K562 (cell line): ENCODE measurements around the gene TCF3. TPM values are rescaled to one million over a fixed set of nuclear protein-coding genes. Genes with fewer than 3 reads are reported as not detected.

Source experiments
- ATAC-seq: fragments of 200-7000 bp; cut with Tn5 transposase; 3 replicates; pipeline ENCODE4 v1.9.1; 2020; ENCODE audit warnings: moderate library complexity
- BruUV-seq: library from RNA; stranded (reverse); fragments of 400-500 nt; replicated peaks from 2 replicates; lab custom pipeline; 2021; lab: Mats Ljungman, UMichigan
- CTCF ChIA-PET: fragments of 300-600 bp; formaldehyde crosslinking; extraction: SDS; loops from one replicate; lab custom pipeline; 2021; ENCODE audit warnings: low intra/inter-chr PET ratio; lab: Yijun Ruan, JAX
- POLR2A ChIA-PET: fragments of 300-600, 350-650 bp; sonication (Branson Sonifier 250); formaldehyde crosslinking; extraction: SDS; loops from one replicate; lab custom pipeline; 2021; ENCODE audit warnings: antibody characterized with exemption, inconsistent platforms; lab: Yijun Ruan, JAX
- DNase-seq, 4 experiments: peaks; one replicate each; pipeline versions ENCODE4 v3.0.0 to v3.0.0-alpha.2; 2011 to 2018; ENCODE audit warnings: low spot score in 3 of 4, mixed read lengths in 3 of 4; ENCODE audit errors: extremely low read depth in 1 of 4
- FAIRE-seq: peaks from 2 replicates; lab custom pipeline; 2011; peaks lifted over from hg19 to GRCh38; lab: Jason Lieb, UNC
- H2AFZ ChIP-seq: 2 replicates; pipeline ENCODE4 v1.6.0; 2011; ENCODE audit warnings: low read depth, low read length, control low read depth, inconsistent platforms
- H3K27ac ChIP-seq: fragments of 200-600 bp; 3 replicates; pipeline ENCODE4 v1.8.0; 2011; ENCODE audit warnings: low read depth, mild to moderate bottlenecking, control low read depth, inconsistent platforms, low read length, moderate library complexity, mixed read lengths; ENCODE audit errors: extremely low read depth
- H3K27me3 ChIP-seq, 2 experiments: fragments of 300-600 bp in 1 of 2; 2 replicates in 1 of 2; 3 replicates in 1 of 2; pipeline versions ENCODE4 v1.6.0 to v1.8.0; 2011; ENCODE audit warnings: inconsistent platforms in 2 of 2, low read length in 2 of 2, mild to moderate bottlenecking in 1 of 2, mixed read lengths in 1 of 2, moderate library complexity in 1 of 2; ENCODE audit not compliant: control insufficient read depth in 2 of 2, insufficient read depth in 2 of 2
- H3K36me3 ChIP-seq: fragments of 300-600 bp; 3 replicates; pipeline ENCODE4 v1.8.0; 2011; ENCODE audit warnings: mild to moderate bottlenecking, low read length, inconsistent platforms; ENCODE audit not compliant: control insufficient read depth, insufficient read depth
- H3K4me1 ChIP-seq, 2 experiments: fragments of 200-600 bp in 1 of 2; replicated peaks in 1 of 2; 2 replicates in 1 of 2; 3 replicates in 1 of 2; pipeline versions ENCODE4 v1.5.1 to v1.8.0; 2011; ENCODE audit warnings: inconsistent platforms in 2 of 2, low read length in 2 of 2, mild to moderate bottlenecking in 1 of 2, mixed read lengths in 1 of 2, moderate library complexity in 1 of 2; ENCODE audit not compliant: control insufficient read depth in 2 of 2, insufficient read depth in 2 of 2
- H3K4me2 ChIP-seq: 2 replicates; pipeline ENCODE4 v1.6.1; 2011; ENCODE audit warnings: low read length, control low read depth, inconsistent platforms, mixed read lengths; ENCODE audit not compliant: insufficient read depth
- H3K4me3 ChIP-seq: fragments of 200-600 bp; sonication (generic), shearing (Covaris generic); 2 replicates; pipeline ENCODE4 v1.5.1; 2016; ENCODE audit warnings: control low read depth, inconsistent platforms
- H3K79me2 ChIP-seq: fragments of 200-600 bp; 3 replicates; pipeline ENCODE4 v1.8.0; 2011; ENCODE audit warnings: low read length, inconsistent platforms; ENCODE audit not compliant: control insufficient read depth, insufficient read depth
- H3K9ac ChIP-seq, 2 experiments: 2 replicates each; pipeline versions ENCODE4 v1.6.0 to v1.6.1; 2011; ENCODE audit warnings: low read depth in 2 of 2, low read length in 2 of 2, control low read depth in 1 of 2, inconsistent platforms in 1 of 2, mild to moderate bottlenecking in 1 of 2, mixed read lengths in 1 of 2; ENCODE audit not compliant: insufficient read depth in 1 of 2
- H3K9me1 ChIP-seq: one replicate; pipeline ENCODE4 v1.6.0; 2011; ENCODE audit warnings: inconsistent platforms, mild to moderate bottlenecking, low read length, moderate library complexity; ENCODE audit not compliant: control insufficient read depth, insufficient read depth
- H3K9me3 ChIP-seq: replicated peaks from 2 replicates; pipeline ENCODE4 v1.5.1; 2011; ENCODE audit warnings: low read depth, low read length, inconsistent platforms; ENCODE audit not compliant: control insufficient read depth, insufficient read depth
- H4K20me1 ChIP-seq: replicated peaks from 2 replicates; pipeline ENCODE4 v1.6.1; 2011; ENCODE audit warnings: low read length, inconsistent platforms, mixed read lengths; ENCODE audit not compliant: control insufficient read depth, insufficient read depth
- HDAC3 ChIP-seq: fragments of 450-650 bp; IDR thresholded peaks from 2 replicates; pipeline ENCODE4 v1.6.1; 2018; ENCODE audit warnings: borderline replicate concordance, mild to moderate bottlenecking, moderate library complexity; ENCODE audit not compliant: partially characterized antibody
- HMG20B ChIP-seq: fragments of 250-450 bp; sonication (Bioruptor Pico); IDR thresholded peaks from 2 replicates; pipeline ENCODE4 v1.5.0; 2021; ENCODE audit warnings: mild to moderate bottlenecking
- KHSRP ChIP-seq: fragments of 450-650 bp; IDR thresholded peaks from 2 replicates; pipeline ENCODE4 v1.6.1; 2017
- POLR2AphosphoS2 ChIP-seq: IDR thresholded peaks from 2 replicates; pipeline ENCODE4 v1.6.1; 2012; ENCODE audit warnings: low read length, improper control_type of control experiment
- ZBTB33 ChIP-seq: sonication (generic); formaldehyde crosslinking; IDR thresholded peaks from 2 replicates; pipeline ENCODE4 v1.8.1; 2023; ENCODE audit warnings: mild to moderate bottlenecking, missing genetic modification reagents
- WGBS: fragments of 100-300 bp; shearing (Covaris generic); methylation state at CpG from one replicate; pipeline ENCODE4 v1.1.6; 2016; ENCODE audit warnings: low coverage, mixed read lengths; ENCODE audit not compliant: insufficient coverage; ENCODE audit errors: missing lambda C conversion rate; 5-methylcytosine and 5-hydroxymethylcytosine counted together
- in situ Hi-C: fragments of 300-500 bp; cut with MboI; formaldehyde crosslinking; loops from 4 replicates; pipeline ENCODE4 v1.15.0; 2018; ENCODE audit warnings: inconsistent platforms, mixed read lengths
- intact Hi-C: fragments of 100-400 bp; cut with micrococcal nuclease; formaldehyde crosslinking; loops from 2 replicates; pipeline ENCODE4 v1.14.2; 2022
- polyA plus RNA-seq, 8 experiments: library from polyadenylated mRNA; depleted of rRNA in 4 of 8; stranded (reverse) in 5 of 8; unstranded in 3 of 8; fragments of >200 nt; fragmentation: Nextera tagmentation in 2 of 8; fragmentation: Illumina TruSeq in 1 of 8; extraction: Ambion mirVana in 2 of 8; extraction: Trizol in 1 of 8; gene quantifications; 2 replicates each; pipeline versions ENCODE4 v1.2.1 to v1.2.3, GENCODE V29; 2011 to 2014; ENCODE audit warnings: inconsistent platforms in 1 of 8, missing spikeins in 1 of 8
- total RNA-seq, 7 experiments: library from RNA; depleted of rRNA in 6 of 7; stranded (reverse); fragments of >200 nt in 6 of 7; fragmentation: Illumina TruSeq in 2 of 7; extraction: Trizol in 2 of 7; gene quantifications; 2 replicates each; pipeline versions ENCODE4 v1.2.1 to v1.2.3, GENCODE V29; 2011 to 2021; ENCODE audit warnings: low replicate concordance in 1 of 7

The TCF3 gene
- total and polyA plus RNA-seq, 9 of the 15 experiments (the other 6 are each of a cell fraction or from before 2014, with no cell fraction given), result 5.6 to 259 (median 84.0) TPM

DNA sequence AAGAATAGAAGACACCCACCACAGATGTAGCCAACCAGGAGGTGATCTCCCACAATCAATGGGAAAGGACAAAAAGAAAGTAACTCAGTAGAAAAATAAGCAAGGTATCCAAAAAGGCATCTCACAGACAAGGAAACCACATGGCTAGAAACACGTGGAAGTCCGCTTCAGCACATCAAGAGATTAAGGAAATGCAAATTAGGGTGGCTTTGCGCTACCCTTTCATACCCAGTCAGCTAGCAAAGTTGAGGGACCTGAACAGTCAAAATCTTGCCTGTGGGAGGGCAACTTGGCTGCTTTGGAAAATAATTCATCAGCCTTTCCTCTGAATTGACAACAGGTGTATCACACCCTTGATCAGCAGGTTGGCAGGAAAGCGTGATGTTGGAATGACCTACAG, 35.5 kb downstream of the TCF3 start:
- intact Hi-C loops, result no loop called here
- Histone ChIP-seq H3K27me3 (no peaks in the 10 kb centered on the region), H3K4me3 (no peak overlapping the region), H2AFZ (no peak overlapping the region), H3K9me1 (no peaks in the 10 kb centered on the region), H3K79me2 (no peaks in the 10 kb centered on the region; the same call in 2 of the 3 replicates), H3K9ac (peak overlapping the region in 1 of 2 experiments; percentile 55; a peak in 1 of 4 replicates), H3K4me1 (peaks cover 0 to 59% of the 10 kb centered on the region in 2 experiments; a peak in 2 of 5 replicates), H4K20me1 (no peaks in the 10 kb centered on the region), H3K4me2 (no peak overlapping the region), H3K9me3 (no peaks in the 10 kb centered on the region), H3K36me3 (peaks cover 96% of the 10 kb centered on the region), H3K27ac (no peak overlapping the region)
- 78% methylated on average over 4 of the region's 4 CpGs for WGBS
- no peak for ATAC-seq
- no TSS peak for BruUV-seq
- in situ Hi-C loops, result no loop called here
- CTCF ChIA-PET, result no interaction called here
- DNase-seq, result no peak
- TF ChIP-seq ZBTB33 (CRISPR knock-in tag), result 0 out of 2 replicates have a peak, but pooled peaks have one; percentile 39
- TF ChIP-seq KHSRP, result no peak
- TF ChIP-seq HDAC3, result no peak
- TF ChIP-seq HMG20B (CRISPR knock-in tag), result no peak
- TF ChIP-seq POLR2AphosphoS2, result no peak
- no peak for FAIRE-seq
- POLR2A ChIA-PET, result interaction anchor here (0.6 to 1.0 kb wide), 3 partner anchors 25 to 209 kb away, joined by 3 to 5 read pairs (median 3); no protein-coding TSS in a partner anchor
